H1 (cell line): ENCODE data around the gene MYL6B. TPM values are rescaled to one million over a fixed set of nuclear protein-coding genes. Genes with fewer than 3 reads are reported as not detected.

ENCODE experiments used
- CTCF ChIA-PET: fragments of 300-600 bp; sonication (Branson Sonifier 250); formaldehyde crosslinking; loops from one replicate; lab custom pipeline; 2021; ENCODE audit not compliant: partially characterized antibody; lab: Charles Lee
- POLR2A ChIA-PET: fragments of 300-600 bp; sonication (Branson Sonifier 250); formaldehyde crosslinking; loops from one replicate; lab custom pipeline; 2021; ENCODE audit warnings: inconsistent platforms; ENCODE audit not compliant: partially characterized antibody; lab: Charles Lee
- DNase-seq, 2 experiments: peaks; one replicate each; pipeline versions ENCODE4 v3.0.0 to v3.0.0-alpha.2; 2010 to 2022; ENCODE audit warnings: low spot score in 2 of 2, low read depth in 1 of 2, mixed read lengths in 1 of 2
- FAIRE-seq: peaks from 2 replicates; lab custom pipeline; 2011; peaks lifted over from hg19 to GRCh38; lab: Jason Lieb, UNC
- H2AFZ ChIP-seq: 2 replicates; pipeline ENCODE4 v1.8.1; 2012; ENCODE audit warnings: low read length, inconsistent platforms
- H2AK5ac ChIP-seq: 2 replicates; pipeline ENCODE4 v1.6.1; 2013; ENCODE audit warnings: low read depth, low read length
- H2BK120ac ChIP-seq: replicated peaks from 2 replicates; pipeline ENCODE3; 2013; ENCODE audit warnings: low read depth, low read length, inconsistent platforms
- H2BK12ac ChIP-seq: 2 replicates; pipeline ENCODE4 v1.6.1; 2013; ENCODE audit warnings: low read depth, low read length
- H2BK15ac ChIP-seq: 2 replicates; pipeline ENCODE4 v1.6.1; 2013; ENCODE audit warnings: low read length
- H2BK20ac ChIP-seq: 2 replicates; pipeline ENCODE4 v1.6.1; 2013; ENCODE audit warnings: low read length
- H2BK5ac ChIP-seq: 2 replicates; pipeline ENCODE4 v1.6.1; 2013; ENCODE audit warnings: low read depth, low read length
- H3K14ac ChIP-seq: 2 replicates; pipeline ENCODE4 v1.6.1; 2013; ENCODE audit warnings: inconsistent platforms; ENCODE audit not compliant: insufficient read length
- H3K18ac ChIP-seq: 2 replicates; pipeline ENCODE4 v1.6.1; 2013; ENCODE audit warnings: low read length; ENCODE audit errors: extremely low read depth
- H3K23ac ChIP-seq: 2 replicates; pipeline ENCODE4 v1.6.1; 2013; ENCODE audit warnings: inconsistent platforms; ENCODE audit not compliant: insufficient read length
- H3K23me2 ChIP-seq: 2 replicates; pipeline ENCODE4 v1.6.1; 2013; ENCODE audit warnings: low read depth, low read length
- H3K27ac ChIP-seq: 2 replicates; pipeline ENCODE4 v1.6.1; 2011; ENCODE audit warnings: low read depth, low read length, inconsistent platforms
- H3K27me3 ChIP-seq, 4 experiments: replicated peaks in 1 of 4; 1 replicate in 1 of 4; 2 replicates in 3 of 4; pipeline versions ENCODE4 v1.6.1 to v1.8.1; 2011 to 2013; ENCODE audit warnings: low read length in 3 of 4, mild to moderate bottlenecking in 3 of 4, inconsistent platforms in 2 of 4, mixed read lengths in 2 of 4, moderate library complexity in 1 of 4; ENCODE audit not compliant: control insufficient read depth in 3 of 4, insufficient read depth in 3 of 4; ENCODE audit errors: extremely low read depth in 1 of 4
- H3K36me3 ChIP-seq, 4 experiments: 2 replicates each; pipeline versions ENCODE4 v1.6.1 to v1.8.1; 2011 to 2013; ENCODE audit warnings: mild to moderate bottlenecking in 4 of 4, low read length in 3 of 4, moderate library complexity in 2 of 4, control low read depth in 1 of 4, inconsistent platforms in 1 of 4; ENCODE audit not compliant: insufficient read depth in 4 of 4, control insufficient read depth in 2 of 4
- H3K4ac ChIP-seq: replicated peaks from 2 replicates; pipeline ENCODE3; 2013; ENCODE audit warnings: low read length, low read depth, mixed read lengths, inconsistent platforms; ENCODE audit not compliant: insufficient read length
- H3K4me1 ChIP-seq, 4 experiments: replicated peaks in 1 of 4; 1 replicate in 1 of 4; 2 replicates in 3 of 4; pipeline versions ENCODE4 v1.6.1 to v1.8.1; 2011 to 2013; ENCODE audit warnings: low read length in 3 of 4, inconsistent platforms in 2 of 4, mixed read lengths in 1 of 4; ENCODE audit not compliant: insufficient read depth in 4 of 4, control insufficient read depth in 3 of 4
- H3K4me2 ChIP-seq, 2 experiments: 2 replicates each; pipeline versions ENCODE4 v1.6.1 to v1.8.1; 2011 to 2013; ENCODE audit warnings: low read depth in 2 of 2, low read length in 2 of 2, control low read depth in 1 of 2, inconsistent platforms in 1 of 2, mild to moderate bottlenecking in 1 of 2; ENCODE audit not compliant: insufficient read depth in 1 of 2
- H3K4me3 ChIP-seq, 4 experiments: fragments of 200-600, 300-600 bp in 1 of 4; sonication (generic), shearing (Covaris generic), sonication (Bioruptor Twin) in 1 of 4; 2 replicates each; pipeline versions ENCODE4 v1.5.1 to v1.8.1; 2011 to 2016; ENCODE audit warnings: low read length in 4 of 4, low read depth in 3 of 4, control low read depth in 2 of 4, inconsistent platforms in 2 of 4, mild to moderate bottlenecking in 2 of 4, mixed read lengths in 1 of 4, moderate library complexity in 1 of 4; ENCODE audit not compliant: insufficient read depth in 2 of 4; ENCODE audit errors: extremely low read depth in 1 of 4
- H3K56ac ChIP-seq: replicated peaks from 2 replicates; pipeline ENCODE3; 2013; ENCODE audit warnings: low read depth, mild to moderate bottlenecking, mixed read lengths, low read length, inconsistent platforms; ENCODE audit not compliant: insufficient read length
- H3K79me1 ChIP-seq: 2 replicates; pipeline ENCODE4 v1.6.1; 2013; ENCODE audit warnings: low read depth, low read length, control low read depth
- H3K79me2 ChIP-seq, 2 experiments: 2 replicates each; pipeline versions ENCODE4 v1.6.1 to v1.8.1; 2012 to 2013; ENCODE audit warnings: low read length in 2 of 2, mild to moderate bottlenecking in 2 of 2, inconsistent platforms in 1 of 2; ENCODE audit not compliant: insufficient read depth in 2 of 2, control insufficient read depth in 1 of 2
- H3K9ac ChIP-seq, 4 experiments: replicated peaks in 1 of 4; 1 replicate in 1 of 4; 2 replicates in 3 of 4; pipeline versions ENCODE4 v1.6.1 to v1.8.1; 2011 to 2013; ENCODE audit warnings: low read depth in 3 of 4, low read length in 3 of 4, control low read depth in 2 of 4, mild to moderate bottlenecking in 2 of 4, moderate library complexity in 2 of 4, inconsistent platforms in 1 of 4; ENCODE audit errors: extremely low read depth in 1 of 4
- H3K9me3 ChIP-seq, 2 experiments: 2 replicates each; pipeline versions ENCODE4 v1.6.1 to v1.8.1; 2012 to 2013; ENCODE audit warnings: mild to moderate bottlenecking in 2 of 2, moderate library complexity in 2 of 2, control low read depth in 1 of 2, inconsistent platforms in 1 of 2, low read depth in 1 of 2, low read length in 1 of 2, mixed read lengths in 1 of 2; ENCODE audit not compliant: insufficient read depth in 2 of 2
- H4K20me1 ChIP-seq, 2 experiments: replicated peaks in 1 of 2; 2 replicates each; pipeline versions ENCODE3 to v1.8.1; 2011 to 2013; ENCODE audit warnings: inconsistent platforms in 2 of 2, low read length in 2 of 2, mild to moderate bottlenecking in 1 of 2; ENCODE audit not compliant: insufficient read depth in 2 of 2, control insufficient read depth in 1 of 2
- H4K5ac ChIP-seq: 2 replicates; pipeline ENCODE4 v1.6.1; 2013; ENCODE audit warnings: low read length, low read depth, mixed read lengths, inconsistent platforms; ENCODE audit not compliant: insufficient read length
- H4K8ac ChIP-seq: 2 replicates; pipeline ENCODE4 v1.8.0; 2013; ENCODE audit warnings: mild to moderate bottlenecking, moderate library complexity, low read length, inconsistent platforms; ENCODE audit not compliant: insufficient read depth; ENCODE audit errors: extremely low read depth
- H4K91ac ChIP-seq: replicated peaks from 2 replicates; pipeline ENCODE3; 2013; ENCODE audit warnings: low read length, mixed read lengths, inconsistent platforms; ENCODE audit not compliant: insufficient read length
- CHD2 ChIP-seq: IDR thresholded peaks from 2 replicates; pipeline ENCODE4 v1.6.1; 2012; ENCODE audit warnings: low read length, improper control_type of control experiment
- EGR1 ChIP-seq: IDR thresholded peaks from 2 replicates; pipeline ENCODE4 v1.6.1; 2011; ENCODE audit warnings: low read depth, low read length, borderline replicate concordance
- KDM1A ChIP-seq: fragments of 200-600, 300-600 bp; sonication (generic); IDR thresholded peaks from 2 replicates; pipeline ENCODE4 v1.7.1; 2016; ENCODE audit warnings: mild to moderate bottlenecking, low read length, borderline replicate concordance
- RNF2 ChIP-seq: fragments of 200-900, 300-1000 bp; sonication (generic); IDR thresholded peaks from 2 replicates; pipeline ENCODE4 v1.7.1; 2016; ENCODE audit warnings: borderline replicate concordance, low read depth, mild to moderate bottlenecking, antibody characterized with exemption, low read length; ENCODE audit not compliant: poor library complexity, severe bottlenecking; ENCODE audit errors: missing control alignments
- SIX5 ChIP-seq: IDR thresholded peaks from 2 replicates; pipeline ENCODE4 v1.6.1; 2011; ENCODE audit warnings: mild to moderate bottlenecking, low read depth, low read length
- TAF1 ChIP-seq: IDR thresholded peaks from 2 replicates; pipeline ENCODE4 v1.6.1; 2011; ENCODE audit warnings: mild to moderate bottlenecking, low read depth, low read length
- TCF12 ChIP-seq: IDR thresholded peaks from 2 replicates; pipeline ENCODE4 v1.6.1; 2011; ENCODE audit warnings: low read depth, mild to moderate bottlenecking, low read length
- polyA plus RNA-seq, 7 experiments: library from polyadenylated mRNA; depleted of rRNA in 3 of 7; stranded (reverse) in 5 of 7; unstranded in 2 of 7; fragments of >200 nt in 5 of 7; fragments of 200-250 nt in 2 of 7; gene quantifications; 1 replicate in 5 of 7; 2 replicates in 1 of 7; 4 replicates in 1 of 7; pipeline versions ENCODE4 v1.2.1 to v1.2.3, GENCODE V29; 2011 to 2013; ENCODE audit warnings: missing spikeins in 2 of 7, mixed read lengths in 2 of 7
- total RNA-seq: library from RNA; stranded (reverse); fragmentation: NEBNext Ultra II Directional; extraction: Animal tissue kit (Norgen Biotek cat#: 25700); gene quantifications from 2 replicates; pipeline ENCODE4 v1.2.1, GENCODE V29; 2021
- TF ChIP-seq, protein P1 (sequence below): IDR thresholded peaks from 2 replicates; pipeline ENCODE4 v1.6.1; 2011; ENCODE audit warnings: low read depth, mild to moderate bottlenecking, low read length; ENCODE audit not compliant: insufficient read depth

MYL6B gene
- total and polyA plus RNA-seq, 2 of the 8 experiments (the other 6 are each of a cell fraction or from before 2014, with no cell fraction given): 163 to 202 TPM

GRCh38 chr12:56204275-56204674, 51.9 kb downstream of the MYL6B start:
- CTCF ChIA-PET: interaction anchor here (0.7 to 12.3 kb wide), 12 partner anchors 8 to 310 kb away, joined by 3 to 111 read pairs (median 8); partner anchors contain the start of genes ANKRD52, COQ10A, RNF41 and SLC39A5
- no peaks in the 10 kb centered on the region for H3K23me2 ChIP-seq

More at GRCh38 chr12:56204275-56204674, 51.9 kb downstream of the MYL6B start:
- Histone ChIP-seq H3K79me1 (no peaks in the 10 kb centered on the region), H2BK15ac (no peak overlapping the region), H4K20me1 (no peaks in the 10 kb centered on the region), H3K18ac (no peak overlapping the region), H2AFZ (no peak overlapping the region), H2BK20ac (no peak overlapping the region), H4K8ac (no peak overlapping the region), H2BK120ac (no peak overlapping the region), H3K9me3 (no peaks in the 10 kb centered on the region), H3K23ac (no peak overlapping the region), H3K79me2 (no peaks in the 10 kb centered on the region)
- DNase-seq: no peak
- TF ChIP-seq RNF2: no peak
- no peak for TF ChIP-seq SIX5
- no peak for TF ChIP-seq EGR1
- no peak for TF ChIP-seq KDM1A
- TF ChIP-seq TCF12: no peak
- no peak for TF ChIP-seq CHD2
- TF ChIP-seq, protein P1, sequence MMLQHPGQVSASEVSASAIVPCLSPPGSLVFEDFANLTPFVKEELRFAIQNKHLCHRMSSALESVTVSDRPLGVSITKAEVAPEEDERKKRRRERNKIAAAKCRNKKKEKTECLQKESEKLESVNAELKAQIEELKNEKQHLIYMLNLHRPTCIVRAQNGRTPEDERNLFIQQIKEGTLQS: no peak
- TF ChIP-seq TAF1: no peak
- TF ChIP-seq, all 59 proteins: peak for 0
- Histone ChIP-seq H3K4me3 (no peak overlapping the region), H3K36me3 (peaks cover 16 to 37% (median 26%) of the 10 kb centered on the region in 4 experiments), H3K27me3 (no peaks in the 10 kb centered on the region), H2AK5ac (no peak overlapping the region), H2BK12ac (no peak overlapping the region), H3K4me1 (no peaks in the 10 kb centered on the region), H2BK5ac (no peak overlapping the region), H3K9ac (no peak overlapping the region), H4K91ac (no peak overlapping the region), H3K4me2 (no peak overlapping the region), H4K5ac (no peak overlapping the region), H3K14ac (no peak overlapping the region), H3K27ac (no peak overlapping the region), H3K56ac (no peak overlapping the region), H3K4ac (no peak overlapping the region)
- POLR2A ChIA-PET: interaction anchor here (0.6 to 17.4 kb wide), 16 partner anchors 8 to 1296 kb away, joined by 3 to 203 read pairs (median 5); partner anchors contain the start of genes ANKRD52, MYL6, RNF41 and SMARCC2
- no peak for FAIRE-seq
